SU-DHL-6 (cell line): ENCODE measurements around the gene ZMYND8.

Source experiments
- H2AFZ ChIP-seq: fragments of 200-600 bp; sonication (generic); 2 replicates; pipeline ENCODE4 v1.6.1; 2014; ENCODE audit warnings: low read depth, mild to moderate bottlenecking, moderate library complexity, mixed read lengths, antibody characterized with exemption, low read length; ENCODE audit not compliant: severe bottlenecking
- H3F3A ChIP-seq: fragments of 200-600 bp; shearing (Covaris generic); 2 replicates; pipeline ENCODE4 v1.6.0; 2016; ENCODE audit warnings: antibody characterized with exemption, mild to moderate bottlenecking; ENCODE audit not compliant: insufficient read depth
- H3K27ac ChIP-seq: fragments of 200-600 bp; sonication (generic); 2 replicates; pipeline ENCODE4 v1.5.1; 2016; ENCODE audit warnings: low read depth, mild to moderate bottlenecking, low read length, moderate library complexity, mixed read lengths
- H3K27me3 ChIP-seq: fragments of 200-600 bp; sonication (generic), shearing (Covaris generic); 2 replicates; pipeline ENCODE4 v1.6.0; 2014; ENCODE audit warnings: mild to moderate bottlenecking, low read length
- H3K36me3 ChIP-seq: fragments of 200-600 bp; sonication (generic); 2 replicates; pipeline ENCODE4 v1.6.1; 2014; ENCODE audit warnings: mild to moderate bottlenecking, low read length, mixed read lengths
- H3K4me2 ChIP-seq: fragments of 300-600, 200-600 bp; shearing (Covaris generic), sonication (generic); 2 replicates; pipeline ENCODE4 v1.6.0; 2014; ENCODE audit warnings: low read length, low read depth, mild to moderate bottlenecking; ENCODE audit not compliant: poor library complexity, severe bottlenecking
- H3K4me3 ChIP-seq: fragments of 200-600 bp; sonication (generic); 2 replicates; pipeline ENCODE4 v1.5.1; 2014; ENCODE audit warnings: antibody characterized with exemption, low read length, mild to moderate bottlenecking, mixed read lengths; ENCODE audit not compliant: insufficient read depth, poor library complexity, severe bottlenecking
- H3K79me2 ChIP-seq: fragments of 200-600 bp; sonication (generic); 2 replicates; pipeline ENCODE4 v1.6.1; 2014; ENCODE audit warnings: mild to moderate bottlenecking, low read length, moderate library complexity; ENCODE audit not compliant: insufficient read depth
- H3K9ac ChIP-seq: fragments of 200-600 bp; sonication (generic); 2 replicates; pipeline ENCODE4 v1.7.0; 2014; ENCODE audit warnings: mild to moderate bottlenecking, low read length
- H3K9me2 ChIP-seq: fragments of 200-600 bp; sonication (generic); replicated peaks from 2 replicates; pipeline ENCODE4 v1.6.1; 2014; ENCODE audit warnings: low read length; ENCODE audit not compliant: insufficient read depth
- H3K9me3 ChIP-seq: fragments of 200-600 bp; sonication (generic); 2 replicates; pipeline ENCODE4 v1.6.1; 2014; ENCODE audit warnings: low read length, mixed read lengths; ENCODE audit not compliant: insufficient read depth
- H4K20me1 ChIP-seq: fragments of 200-600 bp; sonication (generic); 2 replicates; pipeline ENCODE4 v1.6.1; 2014; ENCODE audit warnings: low read depth, mild to moderate bottlenecking, antibody characterized with exemption, low read length, moderate library complexity, mixed read lengths
- EZH2phosphoT487 ChIP-seq: fragments of 200-600 bp; sonication (generic), shearing (Covaris generic); conservative IDR thresholded peaks from 2 replicates; pipeline ENCODE4 v1.6.1; 2018; ENCODE audit warnings: mild to moderate bottlenecking, antibody characterized with exemption, low read length, moderate library complexity, mixed read lengths
- TF ChIP-seq, protein P1 (sequence below): fragments of 200-600 bp; sonication (generic); IDR thresholded peaks from one replicate; pipeline ENCODE4 v1.5.1; 2017; ENCODE audit warnings: antibody characterized with exemption, mild to moderate bottlenecking, low read length, moderate library complexity; ENCODE audit not compliant: insufficient read depth, poor library complexity, severe bottlenecking

ZMYND8 gene

DNA sequence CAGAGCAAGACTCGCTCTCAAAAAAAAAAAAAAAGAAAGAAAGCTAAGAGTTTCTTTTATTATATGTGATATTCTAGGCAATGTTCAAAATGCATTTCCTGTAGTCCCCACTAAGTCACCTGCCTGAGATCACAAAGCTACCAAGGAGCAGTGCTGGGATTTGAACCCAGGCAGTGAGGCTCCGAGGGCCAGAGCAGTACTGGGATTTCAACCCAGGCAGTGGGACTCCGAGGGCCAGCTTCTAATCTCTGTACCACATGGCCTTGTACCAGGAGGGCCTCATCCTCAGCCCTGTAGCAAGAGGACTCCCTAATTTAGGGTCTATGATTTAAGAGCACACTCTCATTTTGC lies 39.7 kb downstream of the ZMYND8 start:
- no peaks in the 10 kb centered on the region for H3F3A ChIP-seq
- no peaks in the 10 kb centered on the region for H3K36me3 ChIP-seq
- H3K4me3 ChIP-seq: no peak overlapping the region
- H3K9me3 ChIP-seq: no peaks in the 10 kb centered on the region
- H4K20me1 ChIP-seq: 0 out of 2 replicates have a peak, but pooled peaks cover 4% of the 10 kb centered on the region
- H3K27me3 ChIP-seq: no peaks in the 10 kb centered on the region
- H3K9ac ChIP-seq: no peak overlapping the region
- no peaks in the 10 kb centered on the region for H3K9me2 ChIP-seq
- H3K79me2 ChIP-seq: peaks cover 96% of the 10 kb centered on the region
- TF ChIP-seq EZH2phosphoT487: no peak
- TF ChIP-seq, protein P1, sequence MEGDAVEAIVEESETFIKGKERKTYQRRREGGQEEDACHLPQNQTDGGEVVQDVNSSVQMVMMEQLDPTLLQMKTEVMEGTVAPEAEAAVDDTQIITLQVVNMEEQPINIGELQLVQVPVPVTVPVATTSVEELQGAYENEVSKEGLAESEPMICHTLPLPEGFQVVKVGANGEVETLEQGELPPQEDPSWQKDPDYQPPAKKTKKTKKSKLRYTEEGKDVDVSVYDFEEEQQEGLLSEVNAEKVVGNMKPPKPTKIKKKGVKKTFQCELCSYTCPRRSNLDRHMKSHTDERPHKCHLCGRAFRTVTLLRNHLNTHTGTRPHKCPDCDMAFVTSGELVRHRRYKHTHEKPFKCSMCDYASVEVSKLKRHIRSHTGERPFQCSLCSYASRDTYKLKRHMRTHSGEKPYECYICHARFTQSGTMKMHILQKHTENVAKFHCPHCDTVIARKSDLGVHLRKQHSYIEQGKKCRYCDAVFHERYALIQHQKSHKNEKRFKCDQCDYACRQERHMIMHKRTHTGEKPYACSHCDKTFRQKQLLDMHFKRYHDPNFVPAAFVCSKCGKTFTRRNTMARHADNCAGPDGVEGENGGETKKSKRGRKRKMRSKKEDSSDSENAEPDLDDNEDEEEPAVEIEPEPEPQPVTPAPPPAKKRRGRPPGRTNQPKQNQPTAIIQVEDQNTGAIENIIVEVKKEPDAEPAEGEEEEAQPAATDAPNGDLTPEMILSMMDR: no peak
- H2AFZ ChIP-seq: no peak overlapping the region
- H3K27ac ChIP-seq: peak overlapping the region; percentile 42; the same call in 1 of the 2 replicates
- no peak overlapping the region for H3K4me2 ChIP-seq

DNA sequence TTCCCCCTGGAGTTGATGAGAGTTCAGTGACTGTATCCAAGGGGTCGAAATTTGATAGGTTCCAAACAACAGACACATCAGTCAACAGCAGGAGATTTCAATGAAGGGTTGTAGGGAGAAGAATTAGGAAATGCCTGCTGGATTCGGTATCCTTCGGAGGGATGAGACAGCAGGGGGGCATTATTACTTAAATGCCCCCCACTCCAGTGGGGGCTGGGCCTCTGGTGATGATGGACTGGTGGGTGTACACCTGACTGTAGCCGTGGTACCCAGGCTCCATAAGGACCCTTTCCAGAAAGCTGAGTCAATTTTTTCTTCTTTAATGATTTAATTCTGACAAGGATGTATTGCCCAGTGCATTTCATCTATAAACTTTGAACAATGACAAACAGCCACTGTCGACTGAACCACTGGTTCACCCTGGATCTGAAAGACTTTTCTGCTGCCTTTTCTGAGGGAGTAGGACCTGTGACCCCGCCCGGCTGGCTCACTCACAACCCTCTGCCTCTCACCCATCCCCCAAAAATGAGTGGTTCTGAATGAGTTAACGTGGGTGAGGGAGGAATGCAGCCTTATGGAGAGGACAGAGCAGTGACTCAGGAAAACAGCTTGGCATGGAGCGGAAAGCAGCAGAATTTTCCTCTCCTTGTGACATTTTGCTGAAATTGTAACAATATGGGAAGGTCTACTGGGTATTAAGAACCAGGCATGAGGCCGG lies 41.0 kb downstream of the ZMYND8 start:
- no peak overlapping the region for H3K4me3 ChIP-seq
- no peaks in the 10 kb centered on the region for H3K36me3 ChIP-seq
- H3K9me3 ChIP-seq: no peaks in the 10 kb centered on the region
- H3K4me2 ChIP-seq: no peak overlapping the region
- H3K27ac ChIP-seq: no peak overlapping the region
- no peak overlapping the region for H2AFZ ChIP-seq
- no peaks in the 10 kb centered on the region for H3K27me3 ChIP-seq
- TF ChIP-seq, protein P1: no peak
- no peak for TF ChIP-seq EZH2phosphoT487
- no peak overlapping the region for H3K9ac ChIP-seq
- H3F3A ChIP-seq: no peaks in the 10 kb centered on the region
- peaks cover 96% of the 10 kb centered on the region for H3K79me2 ChIP-seq
- H4K20me1 ChIP-seq: 0 out of 2 replicates have a peak, but pooled peaks cover 4% of the 10 kb centered on the region
- H3K9me2 ChIP-seq: no peaks in the 10 kb centered on the region

DNA sequence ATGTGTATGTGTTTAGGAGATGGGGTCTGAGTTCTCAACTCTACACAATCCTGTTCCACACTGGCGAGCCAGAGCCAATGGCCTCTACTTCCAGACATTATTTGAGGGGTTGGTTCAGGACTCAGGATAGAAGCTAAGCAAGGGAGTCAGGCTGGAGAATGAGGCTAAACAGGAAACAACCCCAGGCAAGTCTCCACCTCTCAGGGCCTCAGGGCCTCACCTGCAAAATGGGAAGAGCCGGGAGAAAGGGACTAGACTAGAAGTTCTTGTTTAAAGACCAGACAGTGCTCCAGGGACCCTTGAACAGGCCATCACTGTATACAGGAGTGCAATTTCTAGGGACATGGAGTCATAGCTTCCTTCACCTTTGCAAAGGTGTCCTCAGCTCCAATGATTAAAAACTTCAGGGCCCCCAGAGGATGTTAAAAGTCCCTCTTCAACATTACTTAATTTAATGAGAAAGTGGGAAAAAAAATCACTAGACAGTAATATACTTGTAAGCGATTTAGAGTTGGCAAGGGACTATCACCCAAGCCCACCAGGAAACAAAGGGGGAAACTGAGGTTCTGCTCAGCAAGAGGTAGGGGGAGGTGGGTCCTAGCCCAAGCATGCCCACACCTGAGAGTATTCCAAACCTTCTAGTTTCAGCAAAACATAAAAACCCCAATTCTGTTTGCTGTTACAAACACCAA lies 41.7 kb downstream of the ZMYND8 start:
- no peak overlapping the region for H3K27ac ChIP-seq

More for the DNA sequence above, 41.7 kb downstream of the ZMYND8 start:
- 0 out of 2 replicates have a peak, but pooled peaks cover 4% of the 10 kb centered on the region for H4K20me1 ChIP-seq
- no peak overlapping the region for H2AFZ ChIP-seq
- H3K9me3 ChIP-seq: no peaks in the 10 kb centered on the region
- H3K4me3 ChIP-seq: no peak overlapping the region
- no peaks in the 10 kb centered on the region for H3K9me2 ChIP-seq
- peaks cover 95% of the 10 kb centered on the region for H3K79me2 ChIP-seq
- no peaks in the 10 kb centered on the region for H3K27me3 ChIP-seq
- no peaks in the 10 kb centered on the region for H3K36me3 ChIP-seq
- no peaks in the 10 kb centered on the region for H3F3A ChIP-seq
- TF ChIP-seq, protein P1: no peak
- TF ChIP-seq EZH2phosphoT487: no peak
- H3K4me2 ChIP-seq: no peak overlapping the region
- H3K9ac ChIP-seq: no peak overlapping the region
